IMR-90 (cell line): ENCODE measurements around the gene OR4E1. TPM values are rescaled to one million over a fixed set of nuclear protein-coding genes. Genes with fewer than 3 reads are reported as not detected.

Source experiments
- ATAC-seq: fragments of 200-7000 bp; cut with Tn5 transposase; 2 replicates; pipeline ENCODE4 v1.9.1; 2020; ENCODE audit warnings: low read depth, mild to moderate bottlenecking, moderate library complexity
- BruUV-seq: library from RNA; stranded (reverse); fragments of 400-500 nt; replicated peaks from 2 replicates; lab custom pipeline; 2021; lab: Mats Ljungman, UMichigan
- CTCF ChIA-PET: fragments of 300-600 bp; formaldehyde crosslinking; extraction: SDS; loops from one replicate; lab custom pipeline; 2021; ENCODE audit warnings: antibody characterized with exemption; lab: Yijun Ruan, JAX
- POLR2A ChIA-PET: fragments of 300-600 bp; sonication (Branson Sonifier 250); formaldehyde crosslinking; loops from one replicate; lab custom pipeline; 2022; ENCODE audit warnings: antibody characterized with exemption; ENCODE audit not compliant: unreplicated experiment; lab: Charles Lee
- DNase-seq: peaks from one replicate; pipeline ENCODE4 v3.0.0; 2013
- H2AFZ ChIP-seq: replicated peaks from 2 replicates; pipeline ENCODE3; 2013; ENCODE audit warnings: low read length, mild to moderate bottlenecking; ENCODE audit not compliant: poor library complexity
- H2AK5ac ChIP-seq: 2 replicates; pipeline ENCODE4 v1.6.1; 2013; ENCODE audit warnings: low read depth, low read length, inconsistent platforms
- H2AK9ac ChIP-seq: replicated peaks from 2 replicates; pipeline ENCODE3; 2013; ENCODE audit warnings: mild to moderate bottlenecking, low read depth, low read length, moderate library complexity; ENCODE audit not compliant: poor library complexity
- H2BK120ac ChIP-seq: 2 replicates; pipeline ENCODE4 v1.6.1; 2013; ENCODE audit warnings: low read depth, low read length, inconsistent platforms
- H2BK15ac ChIP-seq: 3 replicates; pipeline ENCODE4 v1.6.1; 2013; ENCODE audit warnings: low read depth, low read length, inconsistent platforms
- H2BK20ac ChIP-seq: 2 replicates; pipeline ENCODE4 v1.6.1; 2013; ENCODE audit warnings: low read depth, mild to moderate bottlenecking, inconsistent platforms, low read length, moderate library complexity
- H2BK5ac ChIP-seq: 2 replicates; pipeline ENCODE4 v1.6.1; 2013; ENCODE audit warnings: mild to moderate bottlenecking, low read depth, low read length, inconsistent platforms; ENCODE audit not compliant: poor library complexity, severe bottlenecking
- H3K14ac ChIP-seq: replicated peaks from 2 replicates; pipeline ENCODE4 v1.6.1; 2013; ENCODE audit warnings: low read depth, low read length, inconsistent platforms
- H3K18ac ChIP-seq: 2 replicates; pipeline ENCODE4 v1.6.1; 2013; ENCODE audit warnings: low read depth, low read length, control low read depth
- H3K23ac ChIP-seq: 2 replicates; pipeline ENCODE4 v1.6.1; 2013; ENCODE audit warnings: low read depth, low read length, inconsistent platforms
- H3K27ac ChIP-seq: 2 replicates; pipeline ENCODE4 v1.5.1; 2013; ENCODE audit warnings: mild to moderate bottlenecking, control low read depth, low read length; ENCODE audit not compliant: insufficient read depth
- H3K27me3 ChIP-seq: 2 replicates; pipeline ENCODE4 v1.6.1; 2013; ENCODE audit warnings: low read length; ENCODE audit not compliant: control insufficient read depth, insufficient read depth
- H3K36me3 ChIP-seq: 2 replicates; pipeline ENCODE4 v1.6.1; 2013; ENCODE audit warnings: low read length, mixed read lengths; ENCODE audit not compliant: control insufficient read depth, insufficient read depth
- H3K4ac ChIP-seq: 2 replicates; pipeline ENCODE4 v1.6.1; 2013; ENCODE audit warnings: low read depth, low read length, inconsistent platforms
- H3K4me1 ChIP-seq: 2 replicates; pipeline ENCODE4 v1.6.1; 2013; ENCODE audit warnings: low read length, mixed read lengths; ENCODE audit not compliant: control insufficient read depth, insufficient read depth
- H3K4me2 ChIP-seq: 2 replicates; pipeline ENCODE4 v1.6.1; 2013; ENCODE audit warnings: low read depth, mild to moderate bottlenecking, control low read depth, low read length, moderate library complexity
- H3K4me3 ChIP-seq: 2 replicates; pipeline ENCODE4 v1.5.1; 2013; ENCODE audit warnings: low read depth, mild to moderate bottlenecking, control low read depth, low read length, moderate library complexity; ENCODE audit not compliant: insufficient read depth
- H3K56ac ChIP-seq: 2 replicates; pipeline ENCODE4 v1.6.1; 2013; ENCODE audit warnings: low read length, inconsistent platforms; ENCODE audit not compliant: insufficient read depth; ENCODE audit errors: extremely low read depth
- H3K79me1 ChIP-seq, 2 experiments: 2 replicates each; pipeline ENCODE4 v1.6.1; 2013; ENCODE audit warnings: low read length in 2 of 2, inconsistent platforms in 1 of 2, low read depth in 1 of 2
- H3K9ac ChIP-seq: 2 replicates; pipeline ENCODE4 v1.6.1; 2013; ENCODE audit warnings: low read depth, low read length, control low read depth
- H3K9me1 ChIP-seq: 2 replicates; pipeline ENCODE4 v1.6.1; 2013; ENCODE audit warnings: low read length, inconsistent platforms; ENCODE audit not compliant: insufficient read depth
- H3K9me3 ChIP-seq: 2 replicates; pipeline ENCODE4 v1.6.1; 2013; ENCODE audit warnings: low read length; ENCODE audit not compliant: control insufficient read depth, insufficient read depth
- H4K20me1 ChIP-seq: 2 replicates; pipeline ENCODE4 v1.6.1; 2013; ENCODE audit warnings: low read length, inconsistent platforms; ENCODE audit not compliant: insufficient read depth
- H4K5ac ChIP-seq: 2 replicates; pipeline ENCODE4 v1.6.1; 2013; ENCODE audit warnings: mild to moderate bottlenecking, low read depth, low read length, control low read depth
- H4K8ac ChIP-seq, 2 experiments: 2 replicates each; pipeline ENCODE4 v1.6.1; 2013; ENCODE audit warnings: low read depth in 2 of 2, low read length in 2 of 2, control low read depth in 1 of 2, inconsistent platforms in 1 of 2
- H4K91ac ChIP-seq: 2 replicates; pipeline ENCODE4 v1.6.1; 2013; ENCODE audit warnings: low read depth, low read length, inconsistent platforms; ENCODE audit not compliant: insufficient read depth
- CEBPB ChIP-seq: IDR thresholded peaks from 2 replicates; pipeline ENCODE4 v1.6.1; 2012; ENCODE audit warnings: low read depth, low read length, improper control_type of control experiment
- FOS ChIP-seq: fragments of 150-350 bp; IDR thresholded peaks from 2 replicates; pipeline ENCODE4 v1.6.1; 2016; ENCODE audit warnings: low read depth, low read length
- RFX5 ChIP-seq: IDR thresholded peaks from 2 replicates; pipeline ENCODE4 v1.8.0; 2012; ENCODE audit warnings: low read depth, mild to moderate bottlenecking, low read length, moderate library complexity
- dilution Hi-C: fragments of 300-500 bp; cut with HindIII; formaldehyde crosslinking; loops from one replicate; pipeline ENCODE4 v1.14.3; 2018; ENCODE audit warnings: low sequenced_read_pairs; ENCODE audit not compliant: unreplicated experiment
- in situ Hi-C: fragments of 300-500 bp; cut with MboI; formaldehyde crosslinking; loops from 3 replicates; pipeline ENCODE4 v1.14.3; 2019; ENCODE audit warnings: low sequenced_read_pairs, inconsistent platforms, mixed read lengths
- intact Hi-C: fragments of 100-400 bp; cut with micrococcal nuclease; formaldehyde crosslinking; loops from 2 replicates; pipeline ENCODE4 v1.10.0; 2022
- polyA plus RNA-seq, 3 experiments: library from polyadenylated mRNA; depleted of rRNA; stranded (reverse); fragments of >200 nt; gene quantifications; 2 replicates each; pipeline ENCODE4 v1.2.3, GENCODE V29; 2012; ENCODE audit warnings: low replicate concordance in 1 of 3
- total RNA-seq: library from RNA; depleted of rRNA; stranded (reverse); fragments of >200 nt; gene quantifications from 2 replicates; pipeline ENCODE4 v1.2.3, GENCODE V29; 2012

Gene OR4E1
- total and polyA plus RNA-seq, 2 of the 4 experiments (the other 2 are of a cell fraction): not detected

- Histone ChIP-seq H3K27me3 (no peaks in the 10 kb centered on the region), H3K27ac (no peak overlapping the region), H2BK15ac (no peak overlapping the region), H4K8ac (no peak overlapping the region), H2BK120ac (no peak overlapping the region), H4K5ac (no peak overlapping the region), H3K56ac (no peak overlapping the region), H3K9ac (no peak overlapping the region), H2BK5ac (no peak overlapping the region), H4K91ac (no peak overlapping the region), H3K18ac (no peak overlapping the region), H3K36me3 (no peaks in the 10 kb centered on the region), H3K4me1 (no peaks in the 10 kb centered on the region), H4K20me1 (no peaks in the 10 kb centered on the region), H2AK5ac (no peak overlapping the region), H3K14ac (no peak overlapping the region), H2BK20ac (no peak overlapping the region), H3K4ac (no peak overlapping the region), H2AFZ (no peak overlapping the region), H2AK9ac (no peak overlapping the region), H3K4me3 (no peak overlapping the region), H3K9me1 (no peaks in the 10 kb centered on the region), H3K79me1 (no peaks in the 10 kb centered on the region), H3K4me2 (no peak overlapping the region), H3K9me3 (no peaks in the 10 kb centered on the region), H3K23ac (no peak overlapping the region)
- CTCF ChIA-PET: interaction anchor here (1.0 kb wide), 1 partner anchor 17 kb away, joined by 3 read pairs; no protein-coding TSS in a partner anchor
- ATAC-seq (no peak), DNase-seq (no peak)
- POLR2A ChIA-PET: no interaction called here
- in situ Hi-C loops (no loop called here), dilution Hi-C loops (no loop called here), intact Hi-C loops (no loop called here)
- TF ChIP-seq RFX5 (no peak), FOS (no peak), CEBPB (no peak)
- BruUV-seq: no TSS peak
Observed at GRCh38 chr14:21694425-21694824, 20.8 kb upstream of the OR4E1 start.
